GM10266 (cell line): ENCODE measurements around the gene NBEA.
A peak's percentile ranks its signal among the peaks of the same experiment; 100 is the strongest.

Experiments used
- DNase-seq: peaks from one replicate; pipeline ENCODE4 v3.0.0; 2012; ENCODE audit errors: extremely low spot score
- TF ChIP-seq, protein P1 (sequence below): IDR thresholded peaks from 2 replicates; pipeline ENCODE4 v1.5.1; 2012; ENCODE audit warnings: mild to moderate bottlenecking, low read depth; ENCODE audit not compliant: control insufficient read depth, insufficient read depth; ENCODE audit errors: missing control alignments

The NBEA gene

DNA sequence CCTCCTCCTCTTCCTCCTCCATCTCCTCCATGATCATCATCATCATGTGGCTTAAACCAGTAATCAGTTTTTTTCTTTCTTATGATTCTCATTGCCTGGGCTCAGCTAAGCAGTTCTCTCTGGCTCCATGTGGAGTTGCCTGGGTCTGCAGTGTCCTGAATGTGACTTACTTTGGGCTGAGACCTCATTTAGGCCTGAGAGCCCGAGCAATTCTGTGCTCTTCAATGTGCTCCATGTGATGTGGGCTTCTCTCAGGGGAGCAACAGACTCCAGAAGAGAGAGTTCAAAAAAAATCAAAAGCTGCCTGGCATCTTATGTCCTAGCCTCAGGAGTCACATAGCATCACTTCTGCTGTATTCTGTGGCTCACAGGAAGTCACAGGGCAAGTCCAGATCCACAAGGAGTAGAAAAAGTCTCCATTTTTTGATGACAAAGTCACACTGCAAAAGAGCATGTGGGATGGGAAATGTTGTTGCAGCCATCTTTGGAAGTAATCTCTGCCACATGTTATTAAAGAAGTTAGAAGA lies 405.7 kb downstream of the NBEA start:
- TF ChIP-seq, protein P1, sequence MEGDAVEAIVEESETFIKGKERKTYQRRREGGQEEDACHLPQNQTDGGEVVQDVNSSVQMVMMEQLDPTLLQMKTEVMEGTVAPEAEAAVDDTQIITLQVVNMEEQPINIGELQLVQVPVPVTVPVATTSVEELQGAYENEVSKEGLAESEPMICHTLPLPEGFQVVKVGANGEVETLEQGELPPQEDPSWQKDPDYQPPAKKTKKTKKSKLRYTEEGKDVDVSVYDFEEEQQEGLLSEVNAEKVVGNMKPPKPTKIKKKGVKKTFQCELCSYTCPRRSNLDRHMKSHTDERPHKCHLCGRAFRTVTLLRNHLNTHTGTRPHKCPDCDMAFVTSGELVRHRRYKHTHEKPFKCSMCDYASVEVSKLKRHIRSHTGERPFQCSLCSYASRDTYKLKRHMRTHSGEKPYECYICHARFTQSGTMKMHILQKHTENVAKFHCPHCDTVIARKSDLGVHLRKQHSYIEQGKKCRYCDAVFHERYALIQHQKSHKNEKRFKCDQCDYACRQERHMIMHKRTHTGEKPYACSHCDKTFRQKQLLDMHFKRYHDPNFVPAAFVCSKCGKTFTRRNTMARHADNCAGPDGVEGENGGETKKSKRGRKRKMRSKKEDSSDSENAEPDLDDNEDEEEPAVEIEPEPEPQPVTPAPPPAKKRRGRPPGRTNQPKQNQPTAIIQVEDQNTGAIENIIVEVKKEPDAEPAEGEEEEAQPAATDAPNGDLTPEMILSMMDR: no peak
- DNase-seq: no peak

DNA sequence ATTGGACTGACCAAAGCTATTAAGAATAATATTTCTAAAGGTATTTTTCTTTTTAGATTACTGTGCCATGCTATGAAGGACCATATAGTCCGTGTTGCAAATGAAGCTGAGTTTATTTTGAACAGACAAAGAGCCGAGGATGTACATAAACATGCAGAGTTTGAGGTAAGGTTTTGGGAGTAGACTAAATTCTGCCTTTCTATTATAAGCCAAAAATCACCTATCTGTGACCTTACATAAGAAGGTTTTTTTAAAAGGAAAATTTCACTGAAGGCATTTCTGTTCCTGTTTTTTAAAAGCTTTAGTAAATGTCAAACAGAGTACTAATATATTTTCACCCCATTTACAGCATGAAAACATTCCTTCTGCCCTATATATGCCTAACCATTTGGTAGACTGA lies 407.0 kb downstream of the NBEA start:
- TF ChIP-seq, protein P1: no peak
- no peak for DNase-seq

DNA sequence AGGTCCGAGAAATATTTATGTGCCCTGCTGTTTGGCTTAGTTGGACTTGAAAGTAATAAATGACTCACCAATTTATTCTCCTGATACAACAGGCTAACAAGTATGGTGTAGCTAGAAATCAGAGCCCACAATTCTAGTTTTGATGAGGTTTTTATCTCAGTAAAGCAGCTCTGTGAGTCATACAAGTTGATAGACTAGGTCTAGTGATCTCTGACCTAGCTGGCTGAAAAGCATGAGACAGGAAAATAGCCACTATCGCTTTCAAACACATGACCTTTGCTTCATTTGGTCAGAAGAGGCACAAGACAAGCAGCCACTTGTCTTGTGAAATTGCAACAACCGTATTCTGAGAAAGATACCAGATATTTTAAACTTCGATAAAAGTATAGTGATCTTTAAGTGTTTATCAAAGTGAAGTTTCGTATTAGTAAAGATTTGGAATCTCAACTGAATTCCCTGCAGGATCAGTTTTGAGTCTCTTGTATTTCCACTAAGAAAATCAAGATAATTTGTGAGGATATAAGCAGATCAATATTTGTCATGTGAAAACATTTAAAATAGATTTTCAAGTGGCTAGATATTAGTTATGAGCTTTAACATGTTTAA lies 407.7 kb downstream of the NBEA start:
- DNase-seq: peak; percentile 11
- TF ChIP-seq, protein P1: no peak

DNA sequence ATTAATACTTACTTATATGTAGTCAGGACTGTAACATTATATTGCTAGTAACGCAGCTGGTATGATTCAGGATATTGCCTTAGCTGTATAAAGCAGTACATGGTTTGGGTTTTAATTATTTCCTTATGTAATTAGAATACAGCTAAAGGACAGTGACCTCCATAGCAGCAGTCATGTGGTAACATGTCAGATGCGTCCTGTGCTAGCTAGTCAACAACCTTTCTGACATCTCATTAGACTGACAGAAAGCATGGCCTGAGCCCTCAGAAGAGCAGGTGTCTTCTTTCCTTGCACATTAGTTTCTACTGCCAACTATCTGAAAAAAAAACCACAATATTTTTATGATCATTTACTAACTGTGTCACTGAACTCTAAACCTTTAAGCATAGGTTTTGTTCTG lies 412.2 kb downstream of the NBEA start:
- DNase-seq: no peak
- TF ChIP-seq, protein P1: no peak

DNA sequence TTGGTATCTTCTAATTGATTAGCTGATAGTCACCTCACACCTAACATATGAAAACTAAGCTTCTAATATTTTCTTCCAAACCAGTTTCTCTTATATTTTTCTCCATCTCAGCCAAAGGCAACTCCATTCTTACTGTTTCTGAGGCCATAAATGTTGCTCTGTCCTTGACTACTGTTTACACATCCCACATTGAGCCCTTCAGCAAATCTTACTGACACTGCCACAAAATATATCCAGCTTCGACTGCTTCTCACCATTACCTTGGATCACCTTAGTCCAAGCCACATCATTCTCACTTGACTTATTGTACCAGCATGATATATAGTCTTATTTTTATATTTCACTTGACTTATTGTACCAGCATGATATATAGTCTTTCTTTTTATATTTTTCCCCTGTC lies 412.8 kb downstream of the NBEA start:
- DNase-seq: no peak

DNA sequence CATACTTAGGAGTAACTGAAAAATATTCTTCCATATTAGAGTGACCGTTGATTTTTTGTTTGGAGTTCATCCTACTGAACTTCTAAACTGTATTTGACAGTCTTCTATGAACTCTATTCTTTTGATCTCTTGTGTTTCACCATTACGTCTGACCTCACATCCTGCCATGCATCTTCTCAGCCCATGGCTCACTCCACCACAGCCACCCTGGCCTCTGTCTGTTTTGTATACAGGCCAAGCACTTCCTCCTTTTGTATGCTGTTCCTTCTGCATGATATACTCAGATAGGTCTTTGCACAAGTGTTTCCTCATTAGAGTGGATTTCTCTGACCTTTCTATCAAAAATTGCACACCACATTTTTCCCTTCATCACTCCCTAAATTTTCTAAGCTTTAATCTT lies 414.5 kb downstream of the NBEA start:
- DNase-seq: no peak
- TF ChIP-seq, protein P1: no peak

More for the DNA sequence above, 412.8 kb downstream of the NBEA start:
- TF ChIP-seq, protein P1: no peak

DNA sequence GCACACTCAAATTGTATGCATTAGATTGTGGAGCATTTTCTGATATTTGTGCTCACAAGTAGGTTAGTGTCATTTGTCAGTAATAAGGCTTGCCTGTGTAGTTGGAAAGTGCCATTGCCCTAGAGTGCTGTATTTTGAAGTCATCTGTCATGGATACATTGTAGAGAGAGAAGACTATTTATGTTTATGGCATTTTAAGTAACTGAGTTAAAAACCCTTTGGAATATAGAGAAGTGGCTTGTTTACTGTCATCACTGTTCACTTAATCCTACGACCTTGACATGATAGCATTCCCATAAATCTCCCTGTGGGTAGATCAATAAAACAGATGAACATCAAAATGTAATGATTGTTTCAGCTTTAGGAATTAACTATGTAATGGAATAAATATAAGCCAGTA lies 423.8 kb downstream of the NBEA start:
- TF ChIP-seq, protein P1: no peak
- DNase-seq: no peak
